HEK293 (cell line): ENCODE measurements around the gene FBXO21.

Experiments
- KLF8 ChIP-seq: fragments of 450-650 bp; formaldehyde crosslinking; IDR thresholded peaks from 2 replicates; pipeline ENCODE4 v1.5.1; 2016; ENCODE audit warnings: missing biosample characterization, missing genetic modification characterization
- PATZ1 ChIP-seq: fragments of 450-650 bp; formaldehyde crosslinking; IDR thresholded peaks from 2 replicates; pipeline ENCODE4 v1.5.1; 2016; ENCODE audit warnings: missing biosample characterization, missing genetic modification characterization
- ZNF223 ChIP-seq: fragments of 450-650 bp; formaldehyde crosslinking; IDR thresholded peaks from 2 replicates; pipeline ENCODE4 v1.5.1; 2016; ENCODE audit warnings: missing biosample characterization, missing genetic modification characterization
- ZNF292 ChIP-seq: fragments of 450-650 bp; formaldehyde crosslinking; IDR thresholded peaks from 2 replicates; pipeline ENCODE4 v1.5.1; 2016; ENCODE audit warnings: low read depth, missing biosample characterization, missing genetic modification characterization, borderline replicate concordance
- ZNF404 ChIP-seq: fragments of 450-650 bp; formaldehyde crosslinking; IDR thresholded peaks from 2 replicates; pipeline ENCODE4 v1.5.1; 2017; ENCODE audit warnings: missing biosample characterization, missing genetic modification characterization
- TF ChIP-seq, protein P1 (sequence below): fragments of 450-650 bp; formaldehyde crosslinking; IDR thresholded peaks from 2 replicates; pipeline ENCODE4 v1.5.1; 2016; ENCODE audit warnings: missing biosample characterization, missing genetic modification characterization

- TF ChIP-seq PATZ1 (tag by site-specific recombination): no peak
- TF ChIP-seq, protein P1, sequence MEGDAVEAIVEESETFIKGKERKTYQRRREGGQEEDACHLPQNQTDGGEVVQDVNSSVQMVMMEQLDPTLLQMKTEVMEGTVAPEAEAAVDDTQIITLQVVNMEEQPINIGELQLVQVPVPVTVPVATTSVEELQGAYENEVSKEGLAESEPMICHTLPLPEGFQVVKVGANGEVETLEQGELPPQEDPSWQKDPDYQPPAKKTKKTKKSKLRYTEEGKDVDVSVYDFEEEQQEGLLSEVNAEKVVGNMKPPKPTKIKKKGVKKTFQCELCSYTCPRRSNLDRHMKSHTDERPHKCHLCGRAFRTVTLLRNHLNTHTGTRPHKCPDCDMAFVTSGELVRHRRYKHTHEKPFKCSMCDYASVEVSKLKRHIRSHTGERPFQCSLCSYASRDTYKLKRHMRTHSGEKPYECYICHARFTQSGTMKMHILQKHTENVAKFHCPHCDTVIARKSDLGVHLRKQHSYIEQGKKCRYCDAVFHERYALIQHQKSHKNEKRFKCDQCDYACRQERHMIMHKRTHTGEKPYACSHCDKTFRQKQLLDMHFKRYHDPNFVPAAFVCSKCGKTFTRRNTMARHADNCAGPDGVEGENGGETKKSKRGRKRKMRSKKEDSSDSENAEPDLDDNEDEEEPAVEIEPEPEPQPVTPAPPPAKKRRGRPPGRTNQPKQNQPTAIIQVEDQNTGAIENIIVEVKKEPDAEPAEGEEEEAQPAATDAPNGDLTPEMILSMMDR (tag by site-specific recombination): no peak
- no peak for TF ChIP-seq ZNF292 (tag by site-specific recombination)
- no peak for TF ChIP-seq ZNF404 (tag by site-specific recombination)
- TF ChIP-seq ZNF223 (tag by site-specific recombination): no peak
- TF ChIP-seq KLF8 (tag by site-specific recombination): no peak
Observed at GRCh38 chr12:117134059-117134458, 56.2 kb downstream of the FBXO21 start.
